HepG2 (cell line): Measurements from ENCODE around the gene SETD1B. TPM values are rescaled to one million over a fixed set of nuclear protein-coding genes. Genes with fewer than 3 reads are reported as not detected.

Experiments
- AHR ChIP-seq: IDR thresholded peaks from 2 replicates; pipeline ENCODE4 v1.6.1; 2018; ENCODE audit warnings: missing genetic modification reagents, missing compliant biosample characterization
- FOXM1 ChIP-seq: sonication (generic); formaldehyde crosslinking; IDR thresholded peaks from 2 replicates; pipeline ENCODE4 v1.5.0; 2020; ENCODE audit warnings: missing genetic modification reagents
- GABPA ChIP-seq, 2 experiments: IDR thresholded peaks; 2 replicates each; pipeline ENCODE4 v1.6.1; 2011 to 2016; ENCODE audit warnings: low read depth in 2 of 2, low read length in 1 of 2, missing biosample characterization in 1 of 2, missing genetic modification characterization in 1 of 2
- HNRNPUL1 ChIP-seq: fragments of 200-400 bp; formaldehyde crosslinking; IDR thresholded peaks from 2 replicates; pipeline ENCODE4 v1.6.1; 2017; ENCODE audit warnings: low read depth, mild to moderate bottlenecking, low read length, moderate library complexity
- HOXD1 ChIP-seq: sonication (generic); formaldehyde crosslinking; IDR thresholded peaks from 2 replicates; pipeline ENCODE4 v1.5.0; 2020; ENCODE audit warnings: missing genetic modification reagents
- MEIS2 ChIP-seq: sonication (generic); formaldehyde crosslinking; IDR thresholded peaks from 2 replicates; pipeline ENCODE4 v1.9.0; 2021; ENCODE audit warnings: mild to moderate bottlenecking, missing genetic modification reagents
- MLX ChIP-seq: IDR thresholded peaks from 2 replicates; pipeline ENCODE4 v1.6.1; 2016
- MZF1 ChIP-seq: sonication (generic); formaldehyde crosslinking; IDR thresholded peaks from 2 replicates; pipeline ENCODE4 v1.8.1; 2023; ENCODE audit warnings: mild to moderate bottlenecking, missing genetic modification reagents, borderline replicate concordance
- NCOA1 ChIP-seq: sonication (generic); formaldehyde crosslinking; IDR thresholded peaks from 2 replicates; pipeline ENCODE4 v1.9.0; 2021; ENCODE audit warnings: missing genetic modification reagents
- NCOR1 ChIP-seq: fragments of 200-600 bp; sonication (generic); IDR thresholded peaks from 2 replicates; pipeline ENCODE4 v1.7.0; 2017; ENCODE audit warnings: antibody characterized with exemption, low read length, borderline replicate concordance
- PITX1 ChIP-seq: sonication (generic); formaldehyde crosslinking; IDR thresholded peaks from 2 replicates; pipeline ENCODE4 v1.5.1; 2020; ENCODE audit warnings: mild to moderate bottlenecking, missing genetic modification reagents
- TFDP2 ChIP-seq: sonication (generic); formaldehyde crosslinking; IDR thresholded peaks from 2 replicates; pipeline ENCODE4 v1.4.0; 2020; ENCODE audit warnings: missing genetic modification reagents
- TIGD3 ChIP-seq: sonication (generic); formaldehyde crosslinking; IDR thresholded peaks from 2 replicates; pipeline ENCODE4 v1.5.1; 2020; ENCODE audit warnings: mild to moderate bottlenecking, missing genetic modification reagents, borderline replicate concordance
- UBTF ChIP-seq: sonication (generic); formaldehyde crosslinking; IDR thresholded peaks from 2 replicates; pipeline ENCODE4 v1.4.0; 2020; ENCODE audit warnings: mild to moderate bottlenecking, missing genetic modification reagents
- ZBTB43 ChIP-seq: sonication (generic); formaldehyde crosslinking; conservative IDR thresholded peaks from 2 replicates; pipeline ENCODE4 v1.4.0; 2020; ENCODE audit warnings: missing genetic modification reagents
- ZC3H13 ChIP-seq: sonication (generic); formaldehyde crosslinking; IDR thresholded peaks from 2 replicates; pipeline ENCODE4 v1.8.1; 2023; ENCODE audit warnings: mild to moderate bottlenecking, missing genetic modification reagents, moderate library complexity
- ZKSCAN5 ChIP-seq: sonication (generic); formaldehyde crosslinking; IDR thresholded peaks from 2 replicates; pipeline ENCODE4 v1.5.1; 2020; ENCODE audit warnings: mild to moderate bottlenecking, missing genetic modification reagents
- ZMAT3 ChIP-seq: sonication (generic); formaldehyde crosslinking; conservative IDR thresholded peaks from 2 replicates; pipeline ENCODE4 v1.7.0; 2021; ENCODE audit warnings: missing genetic modification reagents
- ZNF121 ChIP-seq: sonication (generic); formaldehyde crosslinking; IDR thresholded peaks from 2 replicates; pipeline ENCODE4 v1.5.0; 2020; ENCODE audit warnings: mild to moderate bottlenecking, missing genetic modification reagents
- ZNF484 ChIP-seq: sonication (generic); formaldehyde crosslinking; IDR thresholded peaks from 2 replicates; pipeline ENCODE4 v1.5.1; 2020; ENCODE audit warnings: mild to moderate bottlenecking, low read depth, missing genetic modification reagents, borderline replicate concordance
- ZNF549 ChIP-seq: sonication (generic); formaldehyde crosslinking; IDR thresholded peaks from 2 replicates; pipeline ENCODE4 v1.5.0; 2020; ENCODE audit warnings: missing genetic modification reagents
- ZNF564 ChIP-seq: sonication (generic); formaldehyde crosslinking; IDR thresholded peaks from 2 replicates; pipeline ENCODE4 v1.8.1; 2023; ENCODE audit warnings: mild to moderate bottlenecking, missing genetic modification reagents
- ZNF703 ChIP-seq: sonication (generic); formaldehyde crosslinking; IDR thresholded peaks from 2 replicates; pipeline ENCODE4 v1.5.1; 2020; ENCODE audit warnings: missing genetic modification reagents, mild to moderate bottlenecking, moderate library complexity, borderline replicate concordance
- ZNF790 ChIP-seq: sonication (generic); formaldehyde crosslinking; IDR thresholded peaks from 2 replicates; pipeline ENCODE4 v1.8.0; 2022; ENCODE audit warnings: missing genetic modification reagents, mild to moderate bottlenecking, borderline replicate concordance
- polyA plus RNA-seq, 8 experiments: library from polyadenylated mRNA; depleted of rRNA in 3 of 8; stranded (reverse) in 7 of 8; unstranded in 1 of 8; fragments of >200 nt; fragmentation: Illumina TruSeq in 4 of 8; extraction: Trizol in 4 of 8; gene quantifications; 2 replicates each; pipeline versions ENCODE4 v1.2.1 to v1.2.3, GENCODE V29; 2011 to 2016; ENCODE audit warnings: low read depth in 4 of 8, missing spikeins in 1 of 8, mixed read lengths in 1 of 8; ENCODE audit not compliant: insufficient read depth in 1 of 8
- total RNA-seq, 5 experiments: library from RNA; depleted of rRNA; stranded (reverse); fragments of >200 nt; fragmentation: Illumina TruSeq; extraction: Trizol; gene quantifications; 2 replicates each; pipeline ENCODE4 v1.2.3, GENCODE V29; 2016; ENCODE audit warnings: low read depth in 1 of 5

Gene SETD1B
- total and polyA plus RNA-seq, 2 of the 13 experiments (the other 11 are each of a cell fraction or from before 2014, with no cell fraction given): 1.1 to 1.4 TPM

GRCh38 chr12:121793838-121794533 lies 9.8 kb upstream of the SETD1B start (continued):
- TF ChIP-seq UBTF (CRISPR knock-in tag) (peak; percentile 79), NCOA1 (CRISPR knock-in tag) (no peak), TIGD3 (CRISPR knock-in tag) (no peak), ZNF703 (no peak), PITX1 (CRISPR knock-in tag) (peak; percentile 29; the same call in 1 of the 2 replicates), MZF1 (CRISPR knock-in tag) (no peak), ZNF564 (CRISPR knock-in tag) (peak; percentile 62; the same call in 1 of the 2 replicates), NCOR1 (no peak), AHR (no peak; the same call in 1 of the 2 replicates), GABPA (IDR thresholded peaks at IDR 0.05; ENCODE audit: low read depth, low read length) (no peak), GABPA (CRISPR knock-in tag; IDR thresholded peaks at IDR 0.05; ENCODE audit: low read depth) (peak; percentile 69), HOXD1 (CRISPR knock-in tag) (peak; percentile 85), MLX (CRISPR knock-in tag) (peak; percentile 42; the same call in 1 of the 2 replicates), ZNF484 (no peak), ZNF121 (CRISPR knock-in tag) (no peak), MEIS2 (CRISPR knock-in tag) (peak; percentile 59; the same call in 1 of the 2 replicates), HNRNPUL1 (0 out of 2 replicates have a peak, but pooled peaks have one; percentile 12), ZNF790 (CRISPR knock-in tag) (no peak), ZMAT3 (no peak), ZNF549 (0 out of 2 replicates have a peak, but pooled peaks have one; percentile 41), ZC3H13 (CRISPR knock-in tag) (peak; percentile 97), ZBTB43 (CRISPR knock-in tag) (peak; percentile 56; the same call in 1 of the 2 replicates), ZKSCAN5 (CRISPR knock-in tag) (no peak), TFDP2 (CRISPR knock-in tag) (peak; percentile 66), FOXM1 (CRISPR knock-in tag) (no peak)
